Measurements from ENCODE around the gene HCCS. TPM values are rescaled to one million over a fixed set of nuclear protein-coding genes. Genes with fewer than 3 reads are reported as not detected.

HCCS gene
- total RNA-seq, 3 donors from 2014 or later (not counting 1 experiment from before 2014, with no cell fraction given): 6.4 to 9.0 (median 7.1) TPM

GRCh38 chrX:11172415-11172814 lies 61.3 kb downstream of the HCCS start:
- no peaks in the 10 kb centered on the region for H3K36me3 Mint-ChIP-seq
- no peak overlapping the region for H3K27ac Mint-ChIP-seq
- DNase-seq: no peak
- Histone ChIP-seq H3K4me1 (ENCODE audit: control insufficient read depth, insufficient read depth, low read length) (no peaks in the 10 kb centered on the region), H3K27ac (ENCODE audit: low read length) (no peak overlapping the region), H3K9me3 (ENCODE audit: control insufficient read depth, insufficient read depth, low read length) (no peaks in the 10 kb centered on the region), H3K27me3 (ENCODE audit: control insufficient read depth, insufficient read depth, low read length) (no peaks in the 10 kb centered on the region), H3K36me3 (ENCODE audit: control insufficient read depth, insufficient read depth, low read length) (no peaks in the 10 kb centered on the region), H3K4me3 (ENCODE audit: low read length) (no peak overlapping the region)
- TF ChIP-seq, protein P1, sequence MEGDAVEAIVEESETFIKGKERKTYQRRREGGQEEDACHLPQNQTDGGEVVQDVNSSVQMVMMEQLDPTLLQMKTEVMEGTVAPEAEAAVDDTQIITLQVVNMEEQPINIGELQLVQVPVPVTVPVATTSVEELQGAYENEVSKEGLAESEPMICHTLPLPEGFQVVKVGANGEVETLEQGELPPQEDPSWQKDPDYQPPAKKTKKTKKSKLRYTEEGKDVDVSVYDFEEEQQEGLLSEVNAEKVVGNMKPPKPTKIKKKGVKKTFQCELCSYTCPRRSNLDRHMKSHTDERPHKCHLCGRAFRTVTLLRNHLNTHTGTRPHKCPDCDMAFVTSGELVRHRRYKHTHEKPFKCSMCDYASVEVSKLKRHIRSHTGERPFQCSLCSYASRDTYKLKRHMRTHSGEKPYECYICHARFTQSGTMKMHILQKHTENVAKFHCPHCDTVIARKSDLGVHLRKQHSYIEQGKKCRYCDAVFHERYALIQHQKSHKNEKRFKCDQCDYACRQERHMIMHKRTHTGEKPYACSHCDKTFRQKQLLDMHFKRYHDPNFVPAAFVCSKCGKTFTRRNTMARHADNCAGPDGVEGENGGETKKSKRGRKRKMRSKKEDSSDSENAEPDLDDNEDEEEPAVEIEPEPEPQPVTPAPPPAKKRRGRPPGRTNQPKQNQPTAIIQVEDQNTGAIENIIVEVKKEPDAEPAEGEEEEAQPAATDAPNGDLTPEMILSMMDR (IDR thresholded peaks at IDR 0.05): no peak
- no peaks in the 10 kb centered on the region for H3K4me1 Mint-ChIP-seq
- intact Hi-C loops (cut with micrococcal nuclease): no loop called here
- 100% methylated on average over 1 of the region's 4 CpGs for WGBS (ENCODE audit: insufficient coverage)
- H3K27me3 Mint-ChIP-seq (ENCODE audit: low read depth in 2 of 2): peaks cover 0 to 3% of the 10 kb centered on the region in 2 donors
- H3K4me3 Mint-ChIP-seq: no peak overlapping the region
- ATAC-seq: no peak
- H3K9me3 Mint-ChIP-seq: peaks cover 0 to 3% of the 10 kb centered on the region in 2 donors

Other genes with a start within 250 kb of the HCCS start
- gene AMELX, start 182.1 kb downstream of the HCCS start, total RNA-seq: not detected